Astrocyte of the spinal cord (primary cell): ENCODE data around the gene SIVA1.

Experiments used
- DNase-seq: peaks from one replicate; pipeline ENCODE4 v3.0.0; 2011; ENCODE audit warnings: low read depth, low spot score
- H3K4me3 ChIP-seq: 2 replicates; pipeline ENCODE4 v1.5.1; 2011; ENCODE audit warnings: low read depth, mild to moderate bottlenecking, low read length, moderate library complexity
- CTCF ChIP-seq: IDR thresholded peaks from 2 replicates; pipeline ENCODE4 v1.5.1; 2012; ENCODE audit warnings: low read depth, mild to moderate bottlenecking, low read length, inconsistent platforms
- in situ Hi-C: cut with HindIII; loops from 2 replicates; pipeline ENCODE4 v1.10.0; 2017; ENCODE audit warnings: low sequenced_read_pairs

The SIVA1 gene

GRCh38 chr14:104782808-104783139, 29.8 kb downstream of the SIVA1 start:
- no peak for DNase-seq
- in situ Hi-C loops, result no loop called here
- H3K4me3 ChIP-seq, result no peak overlapping the region
- TF ChIP-seq CTCF, result no peak

- TF ChIP-seq CTCF, result no peak
- no peak for DNase-seq
- no peak overlapping the region for H3K4me3 ChIP-seq
- in situ Hi-C loops, result no loop called here
These were observed 30.7 kb downstream of the SIVA1 start for GRCh38 chr14:104783484-104784217.

- TF ChIP-seq CTCF, result no peak
- in situ Hi-C loops, result no loop called here
- no peak overlapping the region for H3K4me3 ChIP-seq
- DNase-seq, result no peak
These were observed 31.2 kb downstream of the SIVA1 start for GRCh38 chr14:104784218-104784568.

- no peak overlapping the region for H3K4me3 ChIP-seq
- in situ Hi-C loops, result no loop called here
These were observed 32.1 kb downstream of the SIVA1 start for GRCh38 chr14:104784846-104785707.

GRCh38 chr14:104785708-104786080, 32.7 kb downstream of the SIVA1 start:
- no peak for TF ChIP-seq CTCF
- H3K4me3 ChIP-seq, result no peak overlapping the region
- in situ Hi-C loops, result no loop called here
- DNase-seq, result no peak

More at GRCh38 chr14:104784846-104785707, 32.1 kb downstream of the SIVA1 start:
- no peak for TF ChIP-seq CTCF
- no peak for DNase-seq

- in situ Hi-C loops, result no loop called here
- DNase-seq, result no peak
- no peak for TF ChIP-seq CTCF
- no peak overlapping the region for H3K4me3 ChIP-seq
These were observed 33.2 kb downstream of the SIVA1 start for GRCh38 chr14:104786091-104786586.
